CD4-positive, alpha-beta T cell treated with Interleukin-4 for 1 hour (primary cell): ENCODE measurements around the gene MRPS30.
"Not testable (repeated sequence)": the region's sequence is repeated elsewhere in the genome, so short reads cannot be mapped to it uniquely, and the experiment has no call there.

Source experiments
- DNase-seq, 2 donors: peaks; one replicate each; pipeline ENCODE4 v3.0.0-alpha.2; 2020 to 2022

MRPS30 gene

DNA sequence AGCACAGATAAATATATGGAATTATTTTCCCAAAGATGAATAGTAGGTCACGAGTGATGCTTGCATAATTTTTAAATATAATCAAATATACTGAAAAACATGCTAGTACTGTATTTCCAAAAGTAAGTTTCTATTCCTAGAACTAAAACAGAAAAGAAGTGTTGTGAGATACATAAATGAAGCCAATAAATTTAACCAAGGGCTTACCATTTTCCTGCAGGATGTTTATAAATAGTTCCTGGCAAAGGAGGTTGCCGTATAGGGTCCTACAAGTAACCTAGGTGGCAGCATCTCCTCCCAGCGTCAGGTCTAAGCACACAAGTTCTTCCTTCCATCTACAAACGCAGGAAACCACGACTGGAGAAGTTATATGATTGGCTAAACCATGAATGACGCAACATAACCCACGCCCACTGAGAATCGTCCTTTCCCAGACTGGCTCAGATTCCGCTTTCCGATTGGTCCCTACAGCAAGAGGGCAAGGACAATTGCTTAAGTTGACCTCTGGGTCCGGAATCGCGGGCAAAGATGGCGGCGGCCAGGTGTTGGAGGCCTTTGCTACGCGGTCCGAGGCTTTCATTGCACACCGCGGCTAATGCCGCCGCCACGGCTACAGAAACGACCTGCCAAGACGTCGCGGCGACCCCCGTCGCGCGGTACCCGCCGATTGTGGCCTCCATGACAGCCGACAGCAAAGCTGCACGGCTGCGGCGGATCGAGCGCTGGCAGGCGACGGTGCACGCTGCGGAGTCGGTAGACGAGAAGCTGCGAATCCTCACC, at the start of gene MRPS30:
MRPS30 (plus strand) TSS at position 513 of the 780 bp plus-strand sequence; CDS start at position 529, 16 bp downstream.
- DNase-seq, result peak; percentile 95 to 97

DNA sequence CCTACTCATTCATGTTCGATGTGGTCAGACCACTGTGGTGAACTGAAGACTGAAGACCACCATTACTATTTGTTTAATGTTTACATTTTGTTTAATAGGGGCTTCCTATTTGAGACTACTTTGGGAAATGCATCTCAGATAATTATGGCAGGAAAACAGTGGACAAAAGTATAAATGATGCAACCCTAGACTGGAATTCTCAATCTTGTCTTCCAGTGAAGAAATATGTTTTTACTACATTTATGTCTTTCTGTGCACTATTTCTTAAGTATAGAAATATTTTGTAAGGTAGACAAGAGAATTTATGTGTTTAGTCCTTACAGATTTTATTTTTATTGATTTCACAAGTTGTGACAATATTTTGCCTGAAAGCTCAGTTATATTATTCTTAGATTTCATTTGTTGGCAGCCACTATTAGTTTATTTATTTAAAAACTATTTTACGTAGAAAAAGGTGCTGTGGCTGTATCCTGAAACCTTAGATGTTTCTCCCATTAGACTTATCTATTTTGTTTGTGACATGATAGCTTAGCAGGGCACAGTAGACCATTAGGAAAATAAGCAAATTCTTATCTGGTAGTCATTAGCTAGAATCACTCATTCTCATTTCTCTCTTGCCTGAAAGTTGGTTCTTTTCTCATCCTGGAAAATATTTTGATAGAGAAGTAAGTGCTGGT, 39.4 kb upstream of the MRPS30 start:
- no peak for DNase-seq

DNA sequence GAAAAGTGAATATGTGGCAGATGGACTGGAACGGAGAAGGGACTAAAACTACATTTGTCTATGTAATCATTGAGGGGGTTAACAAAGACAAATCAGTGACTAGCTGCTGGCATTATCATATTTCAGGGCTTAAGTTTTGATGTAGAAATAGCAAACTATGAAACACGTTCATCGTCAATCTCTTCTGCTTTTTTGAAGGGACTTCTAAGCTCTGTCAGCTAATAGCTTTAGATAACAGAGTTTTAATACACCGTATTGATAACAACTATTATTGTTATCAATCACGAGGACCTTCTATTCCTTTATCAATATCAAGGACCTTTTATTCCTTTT, 38.9 kb upstream of the MRPS30 start:
- DNase-seq, result no peak

DNA sequence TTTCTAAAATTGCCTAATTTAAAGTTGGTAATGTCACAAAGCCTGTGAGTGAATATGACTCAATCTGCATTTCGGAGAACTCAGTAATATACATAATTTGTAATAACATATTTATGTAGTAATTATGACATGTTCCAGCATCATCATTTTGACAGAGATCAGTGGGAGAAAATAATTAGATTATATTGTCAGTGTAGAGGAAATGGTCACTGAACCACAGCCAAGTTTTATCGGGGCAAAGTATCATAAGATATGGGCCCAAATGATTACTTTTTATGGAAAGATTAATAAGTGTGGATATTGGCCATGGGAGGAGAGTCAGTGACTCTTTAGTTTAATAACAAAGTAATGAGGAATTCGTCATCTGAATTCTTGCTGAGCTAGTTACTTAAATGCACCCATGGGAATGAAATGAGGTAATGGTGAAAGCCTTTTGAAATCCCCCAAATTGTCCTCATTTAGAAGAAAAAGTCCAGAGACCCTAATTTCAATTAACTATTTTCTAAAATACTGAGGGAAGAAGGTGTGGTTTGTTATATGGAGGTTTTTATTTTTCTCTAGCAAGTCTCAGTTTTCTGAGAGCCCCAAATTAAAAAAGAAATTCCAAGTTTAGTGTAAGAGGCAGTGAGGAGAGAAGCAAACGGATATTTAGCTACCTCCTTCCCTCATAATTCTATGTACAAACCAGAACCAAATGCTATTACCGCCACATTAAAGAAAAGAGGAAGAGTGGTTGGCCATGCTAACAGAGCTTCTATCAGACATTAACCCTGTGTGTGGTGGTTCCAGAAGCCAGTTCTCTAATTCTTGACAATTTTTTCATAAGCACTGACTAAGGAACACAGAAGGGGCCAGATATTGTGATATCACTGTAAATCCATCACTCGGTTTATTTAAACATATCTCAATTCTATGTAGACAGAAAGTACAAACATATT, 37.7 kb upstream of the MRPS30 start:
- no peak for DNase-seq

DNA sequence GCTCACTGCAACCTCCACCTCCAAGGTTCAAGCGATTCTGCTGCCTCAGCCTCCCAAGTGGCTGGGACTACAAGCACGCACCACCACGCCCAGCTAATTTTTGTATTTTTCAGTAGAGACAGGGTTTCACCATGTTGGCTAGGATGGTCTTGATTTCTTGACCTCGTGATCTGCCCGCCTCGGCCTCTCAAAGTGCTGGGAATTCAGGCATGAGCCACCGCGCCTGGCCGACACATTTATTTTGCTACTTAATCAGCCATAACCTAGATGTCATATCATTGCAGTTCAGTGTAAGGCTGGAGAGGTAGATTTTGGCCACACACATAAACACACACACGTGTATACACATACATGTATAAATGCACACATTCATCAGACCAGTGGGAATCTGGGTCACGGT, 36.4 kb upstream of the MRPS30 start:
- DNase-seq, result not testable (repeated sequence)

DNA sequence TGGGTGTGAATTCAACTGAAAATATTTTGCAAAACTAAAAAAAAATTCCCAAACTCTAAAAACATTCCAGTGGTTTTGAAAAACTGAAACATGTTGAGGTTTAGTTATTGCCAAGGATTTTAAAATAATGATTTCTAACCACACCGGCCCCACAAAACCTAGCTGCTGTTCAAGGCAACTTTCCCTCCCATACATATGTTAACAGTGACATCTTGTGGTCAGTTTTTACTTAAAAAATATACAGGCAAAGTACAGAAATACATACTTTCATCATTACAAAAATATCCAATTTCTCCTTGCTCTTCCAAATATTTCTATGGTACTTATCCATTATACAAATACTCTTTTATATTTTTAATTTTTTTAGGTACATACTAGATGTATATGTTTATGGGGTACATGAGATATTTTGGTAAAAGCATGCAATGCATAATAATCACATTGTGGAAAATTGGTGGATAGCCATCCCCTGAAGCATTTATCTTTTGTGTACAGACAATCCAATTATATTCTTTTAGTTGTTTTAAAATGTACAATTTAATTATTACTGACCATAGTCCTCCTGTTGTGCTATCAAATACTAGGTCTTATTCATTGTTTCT, 34.4 kb upstream of the MRPS30 start:
- peak in 1 of 2 donors; percentile 34 for DNase-seq

DNA sequence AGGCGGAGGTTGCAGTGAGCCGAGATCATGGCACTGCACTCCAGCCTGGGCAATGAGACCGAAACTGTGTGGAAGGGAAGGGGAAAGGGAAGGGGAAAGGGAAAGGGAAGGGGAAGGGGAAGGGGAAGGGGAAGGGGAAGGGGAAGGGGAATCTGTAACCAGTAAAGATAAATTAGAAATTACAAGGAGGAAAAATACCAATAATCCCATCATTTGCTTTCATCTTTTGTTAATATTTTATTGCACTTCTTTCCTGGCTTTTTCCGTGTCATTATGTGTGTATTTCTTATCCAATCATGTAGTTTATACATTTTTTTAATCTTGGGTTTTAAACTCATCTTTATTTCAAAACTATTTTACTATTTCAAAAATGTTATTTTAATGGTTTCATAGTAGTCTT, 29.6 kb upstream of the MRPS30 start:
- no peak for DNase-seq

DNA sequence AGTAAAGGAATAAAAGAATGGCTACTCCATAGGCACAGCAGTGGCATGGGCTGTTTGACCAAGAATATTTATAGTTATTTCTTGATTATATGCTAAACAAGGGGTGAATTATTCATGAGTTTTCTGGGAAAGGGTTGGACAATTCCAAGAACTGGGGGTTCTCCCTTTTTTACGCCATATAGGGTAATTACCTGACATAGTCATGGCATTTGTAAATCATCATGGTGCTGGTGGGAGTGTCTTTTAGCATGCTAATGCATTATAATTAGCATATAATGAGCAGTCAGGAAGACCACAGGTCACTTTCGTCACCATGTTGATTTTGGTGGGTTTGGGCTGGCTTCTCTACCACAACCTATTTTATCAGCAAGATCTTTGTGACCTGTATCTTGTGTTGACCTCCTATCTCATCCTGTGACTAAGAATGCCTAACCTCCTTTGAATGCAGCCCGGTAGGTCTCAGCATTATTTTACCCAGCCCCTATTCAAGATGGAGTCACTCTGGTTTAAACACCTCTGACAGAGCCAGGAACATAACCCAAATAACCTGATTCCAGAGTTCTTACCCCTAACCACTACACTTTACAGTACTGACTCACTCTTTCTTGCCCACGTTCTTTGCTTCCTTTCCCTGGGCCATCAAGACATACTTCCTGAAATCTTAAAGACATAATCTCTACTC, 25.0 kb upstream of the MRPS30 start:
- DNase-seq, result no peak

DNA sequence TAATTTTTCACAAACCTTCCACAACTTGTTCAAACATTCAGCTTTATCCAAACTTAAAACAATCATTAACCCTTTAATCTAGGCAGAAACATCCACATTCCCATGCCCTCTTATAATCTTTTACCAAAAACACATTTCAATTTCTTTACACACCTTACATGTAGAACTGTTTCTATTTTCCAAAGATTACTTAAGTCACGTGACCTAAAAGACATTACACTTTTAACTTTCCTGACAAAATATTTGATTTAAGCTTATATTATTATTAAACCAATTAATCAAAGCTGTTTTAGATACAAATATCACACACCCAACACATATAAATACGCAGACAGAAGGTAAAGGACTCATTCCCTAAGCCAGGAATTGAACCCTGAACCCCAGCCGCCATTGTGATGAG, 21.0 kb upstream of the MRPS30 start:
- DNase-seq, result no peak

DNA sequence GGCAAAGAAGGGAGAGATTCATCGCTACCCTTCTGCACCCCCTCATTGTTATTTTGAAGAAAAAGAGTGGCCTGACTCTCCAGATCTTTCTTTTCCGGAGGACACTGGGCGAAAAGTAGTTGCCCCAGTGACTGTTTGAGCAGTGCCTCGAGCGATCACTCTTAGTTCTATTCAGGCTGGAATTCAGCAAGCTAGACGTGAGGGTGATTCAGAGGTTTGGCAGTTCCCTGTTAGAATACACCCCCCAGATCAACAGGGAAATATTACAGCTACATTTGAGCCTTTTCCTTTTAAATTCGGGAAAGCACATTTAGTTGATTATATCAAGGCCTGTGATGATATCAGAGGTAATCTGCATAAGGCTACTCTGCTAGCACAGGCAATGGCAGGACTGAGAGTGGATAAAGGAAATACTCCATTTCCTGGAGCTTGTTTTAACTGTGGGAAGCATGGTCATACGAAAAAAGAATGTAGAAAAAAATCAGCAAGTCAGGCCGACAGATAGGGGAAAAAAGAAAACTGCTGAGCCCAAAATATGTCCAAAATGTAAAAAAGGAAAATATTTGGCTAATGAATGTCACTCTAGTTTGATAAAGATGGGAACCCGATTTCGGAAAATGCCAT, 19.3 kb upstream of the MRPS30 start:
- DNase-seq, result not testable (repeated sequence)

DNA sequence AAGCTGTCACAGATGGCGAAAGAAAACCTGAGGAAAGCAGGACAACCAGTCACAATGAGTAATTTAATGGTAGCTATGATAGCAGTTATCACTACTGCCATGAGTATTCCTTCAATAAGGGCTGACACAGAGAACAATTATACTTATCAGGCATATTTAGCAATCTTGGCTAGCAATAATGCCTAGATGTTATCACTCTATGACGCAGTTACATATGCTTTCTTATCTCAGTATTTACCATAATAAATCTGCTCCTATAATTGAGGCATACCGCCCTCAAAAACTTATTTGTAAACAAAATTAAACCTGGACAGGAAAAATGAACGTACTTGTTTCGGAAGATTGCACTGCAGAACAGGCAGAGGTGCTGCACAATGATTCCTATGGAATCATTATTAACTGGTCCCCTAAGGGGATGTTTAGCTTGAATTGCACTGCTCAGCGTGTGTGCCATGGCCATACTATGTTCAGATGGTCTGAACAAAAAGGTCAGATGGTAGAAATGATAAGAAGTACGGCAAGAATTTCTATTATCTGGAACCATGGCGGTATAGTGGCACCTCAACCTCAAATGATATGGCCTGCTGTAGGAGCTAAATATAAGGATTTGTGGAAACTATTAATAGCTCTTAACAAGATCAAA, 16.6 kb upstream of the MRPS30 start:
- DNase-seq, result not testable (repeated sequence)

DNA sequence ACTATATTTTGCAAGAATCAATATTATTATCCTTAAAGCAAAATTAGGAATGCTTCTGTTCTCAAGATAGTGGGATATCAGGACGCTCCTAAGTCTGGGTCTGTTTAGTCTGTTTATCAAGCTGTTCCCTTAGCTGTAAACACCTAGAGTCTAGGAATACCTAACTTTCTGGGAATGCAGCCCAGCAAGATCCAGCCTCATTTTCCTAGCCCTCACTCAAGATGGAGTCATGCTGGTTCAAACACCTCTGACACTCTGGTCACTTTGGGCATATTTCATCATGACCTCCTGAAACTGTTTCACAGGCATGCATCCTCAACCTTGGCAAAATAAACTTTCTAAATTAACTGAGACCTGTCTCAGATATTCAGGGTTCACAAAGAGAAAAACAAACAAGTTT, 14.4 kb upstream of the MRPS30 start:
- no peak for DNase-seq

DNA sequence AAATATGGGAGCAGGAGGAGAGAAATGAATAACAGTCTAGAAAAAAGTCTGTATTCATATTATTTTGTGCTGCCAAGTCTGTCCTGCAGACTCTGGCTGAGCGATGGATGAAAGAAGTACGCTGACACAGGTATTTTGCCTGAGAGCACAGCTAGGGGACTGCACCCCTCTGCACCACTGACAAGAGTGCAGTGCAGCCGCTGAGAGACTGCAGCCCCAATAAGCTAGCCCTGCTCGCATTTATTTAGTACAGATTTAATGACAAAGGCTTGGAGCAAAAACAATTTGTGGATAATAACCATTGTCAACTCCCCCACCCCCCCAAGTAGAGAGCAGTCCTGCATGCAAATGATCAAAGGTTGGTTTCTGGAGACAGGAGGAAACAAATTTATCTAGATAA, 13.3 kb upstream of the MRPS30 start:
- DNase-seq, result no peak

DNA sequence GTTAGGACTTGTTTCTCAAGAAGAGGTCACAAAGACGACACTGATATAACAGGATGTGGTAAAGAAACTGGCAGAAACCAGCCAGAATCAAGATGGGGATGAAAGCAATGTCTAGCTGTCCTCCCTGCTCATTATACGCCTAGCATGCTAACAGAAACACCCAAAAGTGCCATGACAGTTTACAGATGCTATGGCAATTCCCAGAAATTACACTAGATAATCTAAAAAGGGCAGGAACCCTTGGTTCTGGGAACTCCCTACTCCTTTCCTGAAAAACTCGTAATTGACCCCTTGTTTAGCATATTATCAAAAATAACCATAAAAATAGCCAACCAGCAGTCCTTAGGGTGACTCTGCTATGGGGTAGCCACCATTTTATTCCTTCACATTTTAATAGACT, 10.9 kb upstream of the MRPS30 start:
- DNase-seq, result no peak

DNA sequence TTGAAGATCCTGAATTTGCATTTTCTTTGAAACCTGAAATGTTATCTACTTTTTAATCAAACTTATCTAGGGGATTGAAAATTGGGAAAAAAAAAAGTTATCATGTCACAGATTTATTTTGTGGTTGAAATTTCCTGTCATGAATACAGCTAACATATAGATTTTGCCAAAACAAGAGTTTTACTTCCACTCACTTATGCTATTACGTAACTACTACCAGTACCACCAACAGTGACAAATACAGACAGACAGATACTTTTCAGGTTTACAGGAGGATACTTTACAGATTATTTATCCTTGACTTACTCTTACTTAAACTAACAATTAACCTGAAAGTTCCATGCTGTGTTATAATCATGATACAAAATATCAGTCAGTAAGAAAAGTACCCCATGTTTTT, 6.8 kb upstream of the MRPS30 start:
- no peak for DNase-seq

DNA sequence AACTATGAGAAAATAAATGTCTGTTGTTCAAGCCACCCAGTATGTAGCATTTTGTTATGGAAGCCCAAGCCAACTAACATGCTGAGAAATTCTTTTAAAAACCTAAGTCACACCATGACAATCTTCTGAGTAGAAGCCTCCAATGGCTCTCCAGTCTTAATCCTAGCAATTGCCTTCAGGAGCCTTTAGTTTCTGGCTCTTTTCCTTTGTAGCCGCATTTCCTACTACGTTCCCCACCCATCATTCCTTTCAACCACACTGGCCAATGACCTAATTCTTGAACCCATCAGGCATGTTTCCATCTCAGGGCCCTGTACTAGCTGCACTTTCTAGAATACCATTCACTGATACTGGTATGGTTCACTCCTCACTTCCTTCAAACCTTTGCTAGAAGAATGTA, 2.1 kb upstream of the MRPS30 start:
- no peak for DNase-seq

DNA sequence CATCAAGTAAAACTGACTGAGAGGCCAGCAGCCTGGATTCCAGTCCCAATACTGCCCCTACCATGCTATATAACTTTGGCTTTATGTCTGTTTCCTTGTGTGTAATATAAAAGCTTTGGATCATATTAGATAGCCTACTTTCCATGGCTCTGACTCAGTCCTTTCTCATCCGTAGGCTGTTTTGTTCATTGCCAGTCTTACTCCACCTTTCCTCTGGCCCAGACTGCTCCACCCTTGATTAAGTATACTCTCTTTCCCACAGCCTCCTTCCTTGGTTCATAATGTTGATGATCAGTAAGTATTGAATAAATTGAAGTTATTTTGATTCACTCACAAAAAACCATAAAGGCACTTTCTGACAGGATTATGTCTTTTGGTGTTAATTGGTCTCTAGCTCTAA, 1.5 kb upstream of the MRPS30 start:
- DNase-seq, result no peak

DNA sequence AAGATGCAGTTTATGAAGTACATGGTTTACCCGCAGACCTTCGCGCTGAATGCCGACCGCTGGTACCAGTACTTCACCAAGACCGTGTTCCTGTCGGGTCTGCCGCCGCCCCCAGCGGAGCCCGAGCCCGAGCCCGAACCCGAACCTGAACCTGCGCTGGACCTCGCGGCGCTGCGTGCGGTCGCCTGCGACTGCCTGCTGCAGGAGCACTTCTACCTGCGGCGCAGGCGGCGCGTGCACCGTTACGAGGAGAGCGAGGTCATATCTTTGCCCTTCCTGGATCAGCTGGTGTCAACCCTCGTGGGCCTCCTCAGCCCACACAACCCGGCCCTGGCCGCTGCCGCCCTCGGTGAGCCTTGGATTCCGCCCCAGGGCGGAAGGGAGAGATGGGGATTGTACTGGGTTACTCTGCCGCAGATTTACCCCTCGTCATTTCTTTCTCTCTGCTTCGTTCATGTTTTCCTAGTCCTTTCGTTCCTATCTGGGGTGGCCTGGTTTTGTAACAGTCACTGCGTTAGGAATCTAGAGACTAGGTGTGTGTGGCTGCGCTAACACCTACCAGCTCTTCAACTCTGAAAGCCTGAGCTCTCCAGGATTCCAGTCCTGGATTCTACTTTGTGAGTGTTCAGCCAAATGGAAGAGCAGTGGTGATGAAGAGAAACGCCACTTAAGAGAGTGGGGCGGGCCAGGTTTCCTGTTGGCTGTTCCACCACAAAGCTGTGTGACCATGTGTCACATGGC, 638 bp downstream of the MRPS30 start:
- peak; percentile 14 to 46 for DNase-seq

DNA sequence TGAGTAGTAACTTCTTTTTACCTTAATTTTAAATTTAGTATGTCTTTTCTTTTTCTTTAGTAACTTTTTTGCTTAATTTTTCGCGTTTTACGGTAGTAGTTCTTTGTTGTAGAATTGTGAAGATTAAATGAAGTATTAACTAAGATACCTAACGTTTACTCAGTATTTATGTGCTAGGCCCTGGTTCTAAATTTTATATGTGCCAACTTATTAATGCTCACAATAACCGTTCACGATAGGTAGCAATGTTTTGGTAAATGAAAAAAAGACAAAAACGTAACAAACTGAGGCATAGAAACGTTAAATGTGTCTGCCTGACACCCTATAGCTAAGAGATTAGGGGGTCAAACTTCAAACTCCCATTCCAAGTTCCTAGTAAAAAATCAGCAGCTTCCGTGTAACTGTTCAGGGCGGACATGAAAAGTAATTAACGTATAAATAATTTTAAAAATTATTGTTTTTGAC, 1.2 kb downstream of the MRPS30 start:
- DNase-seq, result no peak

DNA sequence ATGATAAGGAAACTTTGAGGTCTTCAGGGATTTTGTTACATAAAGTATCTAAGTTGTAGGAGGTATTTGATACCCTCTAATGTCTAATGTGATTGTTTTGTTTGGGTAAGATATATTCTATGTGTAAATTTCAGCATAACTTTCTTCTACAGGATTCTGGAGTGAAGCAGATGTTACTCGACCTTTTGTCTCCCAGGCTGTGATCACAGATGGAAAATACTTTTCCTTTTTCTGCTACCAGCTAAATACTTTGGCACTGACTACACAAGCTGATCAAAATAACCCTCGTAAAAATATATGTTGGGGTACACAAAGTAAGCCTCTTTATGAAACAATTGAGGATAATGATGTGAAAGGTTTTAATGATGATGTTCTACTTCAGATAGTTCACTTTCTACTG, 6.0 kb downstream of the MRPS30 start:
- DNase-seq, result no peak

DNA sequence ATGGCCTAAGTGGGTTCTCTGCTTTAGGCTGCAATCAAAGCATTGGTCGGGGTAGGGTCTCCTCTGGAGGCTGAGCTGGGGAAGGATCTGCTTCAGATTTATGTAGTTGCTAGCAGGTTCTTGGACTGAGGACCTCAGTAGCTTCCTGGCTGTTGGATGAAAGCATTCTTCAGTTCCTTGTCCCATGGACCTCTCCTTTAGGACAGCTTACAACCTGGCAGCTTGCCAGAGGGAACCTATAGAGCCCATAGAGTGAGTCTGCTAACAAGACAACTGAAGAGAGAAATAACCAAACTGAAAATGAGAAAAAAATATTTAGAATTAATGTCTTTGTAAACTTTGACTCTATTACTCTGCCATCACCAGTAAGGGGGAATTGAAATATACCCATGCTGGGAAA, 12.4 kb downstream of the MRPS30 start:
- no peak for DNase-seq
